NCI-H69 (cell line): ENCODE results near the gene AHNAK.
A peak's percentile ranks its signal among the peaks of the same experiment; 100 is the strongest.
"Not testable (repeated sequence)": the region's sequence is repeated elsewhere in the genome, so short reads cannot be mapped to it uniquely, and the experiment has no call there.

Experiments used
- DNase-seq: peaks from one replicate; lab custom pipeline; 2025; lab: John Stamatoyannopoulos, UW

The AHNAK gene

DNA sequence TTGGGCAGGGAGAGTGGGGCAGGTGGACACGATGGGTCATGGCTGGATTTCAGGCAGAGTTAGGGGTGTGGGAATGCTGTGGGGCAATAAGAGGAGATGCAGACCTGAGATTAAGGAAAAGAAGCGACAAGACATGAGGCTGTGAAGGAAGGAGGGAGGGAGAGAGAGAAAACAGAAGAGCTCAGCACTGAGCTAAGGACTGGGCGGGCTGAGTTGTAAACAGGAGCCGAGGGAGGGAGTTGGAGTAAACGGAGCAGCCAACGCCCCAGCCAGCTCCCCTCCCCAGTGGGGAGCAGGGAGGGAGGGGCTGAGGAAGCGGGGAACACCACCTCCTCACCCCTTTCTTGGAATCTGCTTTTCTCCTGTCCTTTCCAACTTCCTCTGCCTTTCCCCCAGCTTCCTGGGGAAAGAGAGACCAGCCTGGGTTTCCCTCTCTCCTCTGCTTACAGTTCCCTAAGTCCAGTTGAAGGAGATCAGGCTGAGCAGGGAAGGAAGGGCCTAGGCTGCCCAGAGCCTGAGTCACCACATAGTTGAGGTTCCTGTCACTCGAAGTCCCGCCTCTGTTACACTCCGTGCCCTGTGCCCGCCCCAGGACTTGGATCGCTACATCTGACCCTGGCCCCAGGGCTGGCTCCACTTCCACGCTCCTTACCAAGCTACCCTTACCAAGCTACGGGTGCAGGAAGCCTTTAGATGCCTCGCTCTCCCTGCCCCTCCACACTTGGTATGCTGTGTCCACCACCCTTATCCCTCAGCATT lies 6.7 kb upstream of the AHNAK start:
- DNase-seq: peak; percentile 67

DNA sequence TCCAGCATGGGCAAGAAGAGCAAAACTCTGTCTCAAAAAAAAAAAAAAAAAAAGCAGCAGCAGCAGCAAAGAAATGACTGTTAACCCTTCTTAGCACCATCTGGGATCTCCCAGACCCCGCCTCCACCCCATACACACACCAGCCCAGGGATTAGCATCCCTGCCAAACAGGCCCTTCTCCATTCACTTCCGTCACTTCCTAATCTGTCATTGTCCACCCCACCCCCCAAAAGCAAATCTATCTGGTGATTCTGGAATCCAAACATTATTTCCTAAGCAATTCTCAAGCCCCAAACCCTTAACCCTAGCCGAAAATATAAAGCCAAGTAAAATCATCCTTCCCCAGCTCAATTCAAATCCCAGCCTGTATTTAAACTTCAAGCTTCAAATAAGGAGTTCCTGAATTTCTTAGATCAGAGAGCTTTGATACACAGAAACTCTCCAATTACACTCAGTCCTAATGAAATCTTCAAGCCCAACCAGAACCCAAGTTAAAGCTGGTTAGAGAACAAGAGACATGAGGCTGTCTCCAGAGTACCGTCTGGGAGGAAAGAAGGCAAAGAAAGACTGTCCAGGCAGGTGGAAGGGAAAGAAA lies 6.0 kb upstream of the AHNAK start:
- no peak for DNase-seq

DNA sequence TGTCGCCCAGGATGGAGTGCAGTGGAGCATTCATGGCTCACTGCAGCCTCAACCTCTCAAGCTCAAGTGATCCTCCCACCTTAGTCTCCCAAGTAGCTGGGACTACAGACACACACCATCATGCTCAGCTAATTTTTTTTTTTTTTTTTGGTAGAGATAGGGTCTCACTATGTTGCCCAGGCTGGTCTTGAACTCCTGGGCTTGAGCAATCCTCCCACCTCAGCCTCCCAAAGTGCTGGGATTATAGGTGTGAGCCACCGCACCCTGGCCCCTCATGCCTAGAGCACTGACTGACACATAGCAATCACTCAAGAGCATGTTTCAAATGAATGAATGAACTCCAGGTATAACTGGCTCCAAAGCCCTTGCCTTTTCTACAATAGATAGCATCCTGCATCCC lies 3.9 kb upstream of the AHNAK start:
- not testable (repeated sequence) for DNase-seq

DNA sequence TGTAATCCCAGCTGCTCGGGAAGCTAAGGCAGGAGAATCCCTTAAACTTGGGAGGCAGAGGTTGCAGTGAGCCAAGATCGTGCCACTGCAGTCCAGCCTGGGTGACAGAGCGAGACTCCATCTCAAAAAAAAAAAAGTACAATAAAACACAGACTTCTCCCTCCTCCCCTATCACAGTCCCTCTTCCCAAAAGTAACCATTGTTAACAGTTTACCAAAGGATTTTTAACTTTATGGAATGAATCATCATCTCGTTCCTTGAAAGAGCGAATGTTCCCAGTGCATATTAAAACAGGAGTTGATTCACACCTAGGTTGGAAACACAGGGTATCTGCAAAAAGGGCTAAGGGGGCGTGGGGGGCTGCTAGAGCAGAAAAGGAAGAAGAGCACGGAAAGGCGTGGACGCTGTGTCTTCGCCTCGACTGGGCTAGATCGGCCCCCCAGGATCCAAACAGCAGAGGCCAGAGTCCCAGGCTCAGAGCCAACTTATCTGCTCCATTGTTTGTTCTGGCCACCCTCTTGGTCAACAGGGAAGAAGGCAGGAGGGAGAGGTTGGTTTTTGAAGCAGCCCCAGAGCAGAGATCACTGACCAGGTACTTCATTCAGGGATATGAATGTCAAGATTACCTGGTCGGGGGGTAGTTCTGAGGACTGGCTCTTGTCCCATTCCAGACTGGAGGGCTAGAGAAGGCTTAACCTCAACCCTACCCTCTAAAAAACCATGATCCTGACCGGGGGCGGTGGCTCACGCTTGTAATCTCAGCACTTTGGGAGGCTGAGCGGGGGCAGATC lies 2.1 kb upstream of the AHNAK start:
- DNase-seq: peak; percentile 10

DNA sequence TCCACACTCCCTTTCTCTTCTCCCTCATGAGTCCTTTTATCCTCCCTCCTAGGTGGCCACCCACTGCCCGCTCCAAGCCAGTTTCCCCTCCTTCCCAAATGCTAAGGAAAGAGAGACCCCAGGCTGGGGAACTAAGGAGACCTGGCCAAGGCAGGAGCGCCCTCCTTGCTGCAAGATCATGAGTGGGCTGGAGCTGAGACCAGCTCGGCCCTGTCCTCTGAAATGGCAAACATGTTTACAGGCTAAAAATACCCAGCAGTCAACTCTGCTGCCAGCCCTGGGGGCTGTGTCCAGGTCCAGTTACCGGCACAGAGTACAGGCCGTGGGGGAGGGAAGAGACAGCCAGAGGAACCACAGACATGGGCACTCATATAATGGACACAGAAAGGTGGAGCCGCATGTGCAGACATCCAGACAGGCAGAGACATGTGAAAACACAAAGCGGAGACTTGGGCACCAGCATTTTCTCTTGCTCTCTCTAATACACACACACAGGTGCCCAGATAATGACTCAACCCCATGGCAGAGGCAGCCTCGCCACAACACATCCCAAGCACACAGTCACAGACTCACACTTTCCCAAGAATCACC lies 1.2 kb upstream of the AHNAK start:
- DNase-seq: no peak

DNA sequence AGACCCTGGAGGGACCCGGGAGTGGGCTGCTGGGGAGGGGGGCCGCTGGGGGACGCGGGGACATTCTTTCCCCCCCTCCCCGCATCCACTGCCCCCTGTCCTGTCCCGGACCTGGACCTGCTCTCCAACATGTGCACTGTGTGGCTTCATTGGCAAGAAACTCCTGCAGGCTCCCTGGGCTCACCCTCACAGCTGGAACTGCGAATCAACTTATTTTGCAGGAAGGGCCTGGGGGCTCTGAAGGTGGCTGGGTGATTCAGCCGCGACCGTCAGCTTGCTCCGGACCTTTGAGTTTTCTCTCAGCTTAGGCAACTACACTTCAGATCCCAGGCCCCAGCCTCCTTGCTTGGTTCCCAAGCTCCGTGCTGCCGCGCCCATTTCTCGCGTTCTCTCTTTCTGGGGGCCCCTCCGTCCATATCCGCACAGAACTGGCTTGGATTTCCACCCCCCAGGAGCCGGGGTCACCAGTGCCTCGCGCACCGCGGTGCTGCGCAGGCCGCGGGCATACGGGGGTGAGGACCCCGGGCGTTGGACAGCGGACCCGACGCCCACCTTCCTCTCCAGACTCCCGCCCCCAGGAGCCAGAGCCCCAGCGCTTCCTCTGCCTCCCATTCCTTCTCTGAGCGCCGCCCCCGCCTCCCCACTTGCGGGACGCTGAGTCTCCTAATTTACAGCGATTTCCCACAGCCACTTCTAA lies 471 bp upstream of the AHNAK start:
- DNase-seq: no peak

DNA sequence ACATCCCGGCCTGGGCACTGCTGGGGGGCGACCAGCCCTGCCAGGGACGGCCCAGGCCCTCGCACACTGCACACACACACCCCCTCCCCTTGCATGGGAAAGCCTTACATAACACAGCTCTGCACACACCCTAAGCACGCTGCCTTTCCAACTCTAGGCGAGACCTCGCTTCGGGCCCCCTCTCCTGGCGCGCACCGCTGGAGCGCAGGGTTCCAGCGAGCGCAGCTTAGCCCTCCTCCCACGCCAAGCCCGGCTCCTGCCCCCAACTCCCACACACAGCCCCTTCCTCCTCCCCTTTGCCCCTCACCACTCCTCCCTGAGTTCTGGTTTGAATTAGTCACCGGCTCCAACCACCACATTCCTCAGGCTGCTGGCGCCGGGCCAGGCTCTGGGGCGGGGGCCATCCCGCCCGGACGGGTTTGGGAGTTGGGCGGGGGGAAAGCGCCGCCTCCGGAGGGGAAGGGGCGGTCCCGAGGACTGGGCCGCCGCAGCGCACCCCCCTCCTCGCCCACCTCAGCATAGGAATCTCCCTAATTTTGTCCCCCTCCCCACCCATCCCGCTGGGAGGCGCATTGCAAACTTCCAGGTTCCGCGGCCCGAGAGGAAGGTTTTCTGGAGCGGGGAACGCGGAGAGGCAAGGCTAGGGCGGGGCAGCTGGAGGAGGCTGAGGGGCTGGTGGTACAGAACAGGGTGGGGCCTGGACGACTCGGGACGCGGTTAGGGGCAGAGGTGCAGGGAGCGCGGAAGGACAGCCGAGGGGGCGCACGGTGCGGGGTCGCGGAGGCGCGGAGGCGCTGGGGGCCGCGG lies 966 bp downstream of the AHNAK start:
- peak; percentile 73 for DNase-seq

DNA sequence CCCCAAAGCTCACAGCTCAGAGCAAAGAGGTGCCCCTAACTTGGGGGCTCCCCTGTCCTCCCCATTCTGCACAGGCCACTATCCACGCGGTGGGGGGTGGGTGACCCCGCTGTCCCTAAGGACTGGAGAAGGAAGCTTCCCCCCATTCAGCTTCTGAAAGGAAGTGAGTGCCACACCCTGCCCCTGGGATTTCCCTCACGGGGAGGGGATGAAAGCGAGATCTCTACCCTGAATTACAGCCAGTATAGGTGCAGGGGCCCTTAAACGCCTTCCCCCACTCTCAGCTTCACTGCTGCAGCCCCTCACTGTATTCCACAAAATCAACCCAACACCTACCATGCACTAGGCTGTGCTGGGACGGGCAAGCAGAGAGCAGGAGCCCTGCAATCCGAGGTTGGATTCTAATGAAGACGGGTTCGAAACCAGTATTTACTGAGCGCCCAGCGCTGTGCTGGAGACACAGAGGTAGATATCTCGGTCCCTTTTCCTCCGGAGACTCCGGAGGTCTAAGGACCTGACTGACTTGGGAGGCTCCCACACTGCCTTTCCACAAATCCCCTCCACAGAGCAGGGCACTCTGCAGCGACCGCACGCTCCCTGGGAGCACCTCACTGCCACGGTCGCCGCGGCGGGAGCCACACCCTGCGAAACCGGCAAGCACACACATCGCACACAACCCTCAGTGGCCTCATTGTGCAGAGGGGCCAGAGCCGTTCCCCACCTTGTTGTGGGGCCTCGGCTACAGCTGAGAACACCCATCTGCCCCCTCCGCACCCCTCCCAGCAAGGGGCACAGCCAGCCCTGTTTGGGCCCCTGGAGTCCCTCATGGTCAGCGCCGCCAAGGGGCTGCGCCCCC lies 1.8 kb downstream of the AHNAK start:
- peak; percentile 60 for DNase-seq

DNA sequence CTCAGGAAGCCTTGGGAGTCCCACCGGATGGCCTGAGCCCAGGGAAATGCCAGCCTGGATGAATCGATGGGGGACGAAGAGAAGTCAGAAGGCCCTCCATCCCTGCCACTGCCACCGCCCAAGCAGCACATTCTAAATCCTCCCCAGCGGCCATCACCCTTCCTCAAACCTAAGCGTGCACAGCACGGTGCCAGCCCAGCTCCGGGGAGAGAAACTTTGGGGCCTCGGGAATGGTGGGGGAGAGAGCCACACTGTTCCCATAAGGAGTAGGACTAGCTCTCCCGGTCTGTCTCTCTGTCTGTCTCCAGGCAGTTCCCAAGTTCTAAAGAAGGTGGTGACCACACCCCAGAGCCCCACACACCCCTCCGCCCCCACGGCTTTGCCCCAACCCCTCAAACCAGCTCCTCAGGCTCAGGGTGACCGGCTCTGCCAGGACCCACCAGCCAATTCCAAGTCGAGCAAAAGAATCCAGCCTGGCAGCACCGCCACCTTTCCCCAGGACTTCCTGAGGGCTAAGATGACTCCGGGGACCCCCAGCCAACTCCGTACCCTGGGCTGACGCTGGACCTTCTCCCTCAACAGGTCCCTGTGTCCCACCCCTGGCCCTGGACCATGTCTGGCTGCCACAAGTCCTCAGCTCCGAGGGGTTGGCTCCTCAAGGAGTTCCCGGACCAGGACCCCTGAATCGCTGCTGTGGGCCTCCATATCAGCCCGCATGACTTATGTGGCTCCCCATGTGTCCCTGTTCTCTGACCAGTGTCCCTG lies 2.7 kb downstream of the AHNAK start:
- DNase-seq: no peak

DNA sequence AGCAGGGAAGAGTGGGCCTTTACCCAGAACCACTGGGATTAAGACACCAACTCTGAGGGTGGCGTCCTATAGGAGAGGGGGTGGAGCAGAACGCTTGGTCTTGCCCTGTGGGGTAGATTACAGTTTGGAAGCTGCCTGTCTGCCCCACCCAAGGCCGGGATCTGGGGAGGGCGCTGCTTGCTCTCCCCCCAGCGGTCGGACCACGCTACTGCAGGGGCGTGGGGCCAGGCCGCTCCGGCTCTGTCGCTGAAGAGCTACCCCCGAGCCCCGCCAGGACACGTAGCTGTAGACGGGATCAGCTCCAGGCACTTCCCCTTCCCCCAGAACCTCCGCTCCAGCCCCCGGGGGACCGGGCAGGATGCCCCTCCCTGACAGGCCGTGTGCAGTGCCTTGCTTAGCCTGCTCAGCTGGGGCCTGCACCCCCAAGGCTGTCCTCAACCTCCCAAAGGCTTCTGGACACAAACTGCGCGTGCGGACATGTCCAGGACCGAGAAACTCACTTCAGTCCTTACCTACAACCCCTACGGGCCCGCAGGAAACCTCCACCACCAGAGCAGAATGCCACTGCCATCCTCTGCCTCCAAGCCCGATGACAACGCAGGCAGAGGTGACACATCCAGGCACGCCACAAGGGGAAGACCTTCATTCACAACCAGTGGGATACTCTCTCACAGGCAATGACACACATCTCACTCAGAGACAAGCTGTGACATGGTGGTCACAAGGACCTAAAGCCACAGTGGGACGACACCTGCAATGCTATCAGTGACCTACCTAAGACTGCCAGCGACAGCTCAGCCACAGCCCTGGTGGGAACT lies 3.6 kb downstream of the AHNAK start:
- peak; percentile 85 for DNase-seq

DNA sequence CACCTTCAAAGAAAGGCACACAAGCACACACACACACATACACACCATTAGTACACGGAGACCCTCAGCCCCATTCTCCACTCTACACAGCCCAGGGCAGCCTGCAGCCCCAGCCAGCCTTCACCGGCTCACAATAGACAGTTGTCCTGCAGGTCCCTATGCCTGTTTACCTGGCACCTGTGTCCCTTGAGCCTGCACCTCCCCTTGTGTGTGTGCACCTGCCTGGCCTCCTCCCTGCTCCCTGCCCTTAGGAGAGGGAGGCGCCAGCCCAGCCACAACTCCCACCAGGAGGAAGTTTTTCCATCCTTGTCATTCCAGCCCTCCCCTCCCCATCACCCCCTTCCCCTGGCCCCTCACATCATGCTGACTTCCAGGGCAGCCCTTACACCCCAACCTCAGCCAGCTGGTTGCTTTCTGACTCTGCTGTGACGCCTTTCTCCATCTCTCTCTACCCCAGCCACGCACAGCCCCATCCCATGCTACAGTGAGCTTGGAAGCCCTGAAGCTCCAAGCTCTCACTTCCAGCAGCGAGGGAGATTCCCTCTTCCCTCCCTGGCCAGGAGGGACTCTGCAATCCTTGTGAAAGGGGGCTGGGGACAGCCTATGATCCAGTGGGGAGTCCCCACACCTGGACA lies 4.4 kb downstream of the AHNAK start:
- DNase-seq: peak; percentile 82

DNA sequence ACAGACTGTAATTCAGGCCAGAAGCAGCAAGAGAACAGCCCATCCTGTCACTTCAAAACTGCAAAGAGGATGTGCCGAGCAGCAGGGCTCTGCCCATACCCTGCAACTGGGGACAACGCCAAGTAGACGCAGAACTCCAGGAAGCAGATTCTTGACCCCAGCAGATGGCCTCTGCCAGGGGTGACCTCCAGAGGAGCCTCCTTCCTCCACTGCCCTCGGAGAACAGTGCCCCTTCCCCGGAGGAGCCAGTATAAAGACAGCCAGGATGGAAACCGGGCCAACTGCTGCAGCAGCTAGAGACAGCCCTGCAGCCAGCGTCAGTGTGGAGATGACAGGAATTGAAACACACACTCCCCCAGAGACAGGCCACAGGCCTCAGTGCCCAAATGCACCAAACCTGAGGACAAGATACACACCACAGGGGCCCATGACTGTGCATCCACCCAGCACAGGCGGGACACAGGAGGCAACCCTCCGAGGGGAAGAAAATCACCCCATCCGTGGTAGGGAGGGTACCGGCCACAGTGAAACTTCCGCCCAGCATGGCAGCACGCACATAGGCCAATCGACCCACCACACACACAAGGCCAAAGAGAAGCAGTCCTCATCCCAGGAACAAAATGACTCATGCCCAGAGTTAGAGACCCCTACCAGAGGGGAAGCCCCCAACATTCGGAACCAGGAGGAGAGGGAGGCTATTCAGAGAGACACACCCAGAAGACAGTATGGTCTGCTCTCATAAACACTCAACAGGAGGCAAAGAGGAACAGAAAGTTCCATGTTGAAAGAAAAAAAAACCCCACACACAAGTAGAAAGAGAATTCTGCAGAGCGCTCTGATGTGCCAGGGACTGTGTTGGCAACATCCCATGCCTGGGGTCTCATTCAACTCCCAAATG lies 5.6 kb downstream of the AHNAK start:
- no peak for DNase-seq

DNA sequence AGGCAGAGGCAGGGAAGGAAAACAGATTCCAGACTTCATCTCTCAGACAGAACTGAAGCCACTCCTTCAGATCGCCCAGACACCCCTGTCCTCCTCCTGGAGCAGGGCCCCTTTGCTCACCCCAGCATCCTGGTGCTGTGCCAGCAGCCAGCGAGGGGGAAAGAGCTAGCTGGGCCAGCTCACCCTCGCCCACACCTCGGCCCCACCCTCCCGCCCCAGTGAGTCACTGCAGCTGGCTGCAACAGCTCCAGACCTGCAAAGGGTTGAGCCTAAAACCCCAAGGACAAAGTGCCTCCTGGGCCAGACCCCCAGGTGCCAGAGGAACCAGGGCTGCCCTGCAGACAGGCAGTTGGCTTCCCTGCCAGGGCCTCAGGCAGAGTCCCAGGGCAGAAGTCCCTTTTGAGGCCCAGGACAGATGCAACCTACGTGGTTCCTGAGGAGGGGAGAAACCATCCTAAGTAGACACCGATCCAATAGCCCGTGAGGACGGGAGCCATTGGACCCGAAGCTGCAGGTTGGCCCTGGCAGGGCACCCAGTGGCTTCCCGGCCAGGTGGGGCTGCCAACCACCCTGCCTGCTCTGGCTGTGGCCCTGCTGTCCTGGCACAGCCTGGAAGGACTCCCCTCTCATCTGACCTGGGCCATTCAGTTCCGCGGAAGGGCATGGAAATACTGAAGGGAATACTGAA lies 7.2 kb downstream of the AHNAK start:
- peak; percentile 94 for DNase-seq

DNA sequence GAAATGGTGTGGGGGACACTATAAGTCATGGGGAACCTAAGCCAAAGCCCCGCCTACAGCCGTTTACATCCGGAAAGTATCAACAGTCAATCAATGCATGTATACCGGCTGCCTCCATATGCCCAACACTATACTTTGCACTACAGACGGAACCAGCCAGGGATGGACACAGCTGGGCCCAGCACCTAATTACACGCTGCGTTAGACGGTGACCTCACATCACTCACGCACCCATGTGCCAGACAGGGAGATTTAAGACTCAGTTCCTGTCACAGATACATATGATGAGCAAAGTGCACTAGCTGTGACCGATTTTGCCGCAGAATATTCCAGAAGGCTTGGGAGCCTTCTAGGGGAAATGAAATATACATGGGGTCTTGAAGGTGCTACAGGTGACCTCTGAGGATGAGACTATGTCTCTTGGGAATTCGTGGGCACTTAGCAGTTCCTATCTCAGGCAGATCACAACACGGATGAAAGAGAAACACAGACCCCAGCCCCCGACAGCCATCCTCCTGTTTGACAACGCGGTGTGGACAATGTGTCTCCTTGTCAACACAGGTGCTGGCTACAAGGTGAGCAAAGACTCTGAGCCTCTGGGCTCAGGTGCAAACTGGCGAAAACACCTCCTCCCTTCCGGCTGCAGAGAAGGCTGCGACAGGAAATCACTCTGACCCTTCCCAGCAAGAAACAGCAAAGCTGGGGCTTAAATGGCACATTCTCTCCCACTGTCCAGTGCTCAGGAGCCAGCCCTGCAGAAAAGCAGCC lies 8.0 kb downstream of the AHNAK start:
- peak; percentile 94 for DNase-seq

DNA sequence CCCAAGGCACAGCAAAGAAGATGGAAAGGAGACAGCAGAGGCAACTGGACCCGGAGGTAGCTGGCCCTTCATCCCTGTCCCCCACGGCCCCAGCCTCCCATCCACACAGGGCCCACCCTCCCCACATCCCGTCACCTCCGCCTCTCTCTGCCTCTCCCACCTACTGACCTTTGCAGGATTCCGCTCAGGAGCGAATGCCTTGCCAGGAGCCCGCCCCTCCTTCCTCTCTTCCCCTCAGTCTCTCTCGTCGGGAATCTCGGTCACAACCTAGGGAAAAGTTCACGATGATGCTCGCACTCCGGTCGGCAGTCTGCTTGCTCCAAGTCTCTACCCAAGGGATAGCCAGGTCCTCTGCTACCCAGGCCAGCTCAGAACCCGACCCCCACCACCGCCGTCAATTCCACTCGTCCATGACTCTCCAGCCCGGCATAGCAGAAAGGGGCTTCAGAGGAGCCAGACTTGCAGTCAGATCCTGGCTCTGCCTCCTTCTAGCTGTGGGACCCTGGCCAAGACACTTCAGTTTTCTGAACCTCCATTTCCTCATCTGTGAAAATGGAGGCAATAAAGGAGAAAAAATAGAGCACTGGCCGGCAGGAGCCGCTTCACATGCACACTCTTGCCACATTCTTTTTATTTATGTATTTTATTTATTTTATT lies 10.2 kb downstream of the AHNAK start:
- peak; percentile 44 for DNase-seq
